Measurements from ENCODE around the gene SLX4IP.

- TF ChIP-seq CTCF (IDR thresholded peaks at IDR 0.05; ENCODE audit: insufficient read depth, low read depth, low read length) = no peak
- no peak for TF ChIP-seq EZH2 (IDR thresholded peaks at IDR 0.05; ENCODE audit: insufficient read depth, low read length)
Measured at GRCh38 chr20:10636326-10636818, 201.3 kb downstream of the SLX4IP start.

All from astrocyte (in vitro differentiated cells and primary cell).